ENCODE results near the gene VAV2.

DNA sequence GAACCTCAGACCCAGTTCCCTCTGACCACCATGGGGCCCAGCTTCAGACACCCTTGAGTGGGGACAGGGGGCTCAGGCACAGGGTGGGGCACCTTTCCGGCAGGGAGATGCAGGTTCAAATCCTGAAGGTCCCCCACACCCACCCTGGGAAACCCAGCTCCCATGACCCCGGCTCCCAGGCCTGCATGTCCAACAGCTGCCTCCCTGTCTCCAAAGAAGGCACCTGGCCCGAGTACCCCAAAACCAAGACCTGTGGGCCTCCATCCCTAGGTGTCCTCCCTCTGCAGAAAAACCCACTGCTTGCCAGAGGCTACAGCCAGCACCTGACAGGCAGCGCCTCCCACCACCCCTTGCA, 38.5 kb downstream of the VAV2 start:
- TF ChIP-seq, protein P1, sequence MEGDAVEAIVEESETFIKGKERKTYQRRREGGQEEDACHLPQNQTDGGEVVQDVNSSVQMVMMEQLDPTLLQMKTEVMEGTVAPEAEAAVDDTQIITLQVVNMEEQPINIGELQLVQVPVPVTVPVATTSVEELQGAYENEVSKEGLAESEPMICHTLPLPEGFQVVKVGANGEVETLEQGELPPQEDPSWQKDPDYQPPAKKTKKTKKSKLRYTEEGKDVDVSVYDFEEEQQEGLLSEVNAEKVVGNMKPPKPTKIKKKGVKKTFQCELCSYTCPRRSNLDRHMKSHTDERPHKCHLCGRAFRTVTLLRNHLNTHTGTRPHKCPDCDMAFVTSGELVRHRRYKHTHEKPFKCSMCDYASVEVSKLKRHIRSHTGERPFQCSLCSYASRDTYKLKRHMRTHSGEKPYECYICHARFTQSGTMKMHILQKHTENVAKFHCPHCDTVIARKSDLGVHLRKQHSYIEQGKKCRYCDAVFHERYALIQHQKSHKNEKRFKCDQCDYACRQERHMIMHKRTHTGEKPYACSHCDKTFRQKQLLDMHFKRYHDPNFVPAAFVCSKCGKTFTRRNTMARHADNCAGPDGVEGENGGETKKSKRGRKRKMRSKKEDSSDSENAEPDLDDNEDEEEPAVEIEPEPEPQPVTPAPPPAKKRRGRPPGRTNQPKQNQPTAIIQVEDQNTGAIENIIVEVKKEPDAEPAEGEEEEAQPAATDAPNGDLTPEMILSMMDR (IDR thresholded peaks at IDR 0.05): no peak
- no peak for TF ChIP-seq POLR2A (IDR thresholded peaks at IDR 0.05)

All from tibial nerve (tissue), 3 donors.